Neural progenitor cell (in vitro differentiated cells): ENCODE results near the gene CCDC174. TPM values are rescaled to one million over a fixed set of nuclear protein-coding genes. Genes with fewer than 3 reads are reported as not detected.
A peak's percentile ranks its signal among the peaks of the same experiment; 100 is the strongest.

ENCODE experiments used
- DNase-seq: peaks from one replicate; pipeline ENCODE4 v3.0.0-alpha.2; 2016; ENCODE audit warnings: low spot score
- H2AFZ ChIP-seq: fragments of 200-600 bp; sonication (generic); replicated peaks from 2 replicates; pipeline ENCODE4 v1.6.1; 2016; ENCODE audit warnings: antibody characterized with exemption
- H3F3A ChIP-seq: fragments of 200-600 bp; sonication (generic); 2 replicates; pipeline ENCODE4 v1.6.1; 2016; ENCODE audit warnings: antibody characterized with exemption, low read depth
- H3K27ac ChIP-seq: fragments of 200-600 bp; sonication (generic); 2 replicates; pipeline ENCODE4 v1.5.1; 2016; ENCODE audit warnings: mild to moderate bottlenecking
- H3K27me3 ChIP-seq: fragments of 200-600 bp; sonication (generic); 2 replicates; pipeline ENCODE4 v1.6.1; 2016; ENCODE audit warnings: mild to moderate bottlenecking, moderate library complexity
- H3K36me3 ChIP-seq: fragments of 200-600 bp; sonication (generic); 2 replicates; pipeline ENCODE4 v1.5.1; 2016
- H3K4me1 ChIP-seq: fragments of 200-600 bp; sonication (generic); 2 replicates; pipeline ENCODE4 v1.6.1; 2016; ENCODE audit warnings: mixed run types
- H3K4me2 ChIP-seq: fragments of 200-600 bp; sonication (generic); 2 replicates; pipeline ENCODE4 v1.6.1; 2016
- H3K4me3 ChIP-seq: fragments of 200-600 bp; sonication (generic); 2 replicates; pipeline ENCODE4 v1.5.1; 2016
- H3K79me2 ChIP-seq: fragments of 200-600 bp; sonication (generic); 2 replicates; pipeline ENCODE4 v1.6.1; 2016; ENCODE audit warnings: low read depth
- H3K9ac ChIP-seq: fragments of 200-600 bp; sonication (generic); 2 replicates; pipeline ENCODE4 v1.6.1; 2016
- H3K9me3 ChIP-seq: fragments of 200-600 bp; sonication (generic); 2 replicates; pipeline ENCODE4 v1.5.1; 2016; ENCODE audit warnings: low read depth
- H4K20me1 ChIP-seq: fragments of 200-600 bp; sonication (generic); 2 replicates; pipeline ENCODE4 v1.6.1; 2016; ENCODE audit warnings: low read depth
- H3K27ac Mint-ChIP-seq: 3 replicates; pipeline ENCODE4 v1.8.0; 2021; ENCODE audit warnings: mixed read lengths
- H3K27me3 Mint-ChIP-seq: 2 replicates; pipeline ENCODE4 v1.8.0; 2022; ENCODE audit warnings: low read depth, mild to moderate bottlenecking, inconsistent platforms, moderate library complexity, mixed read lengths; ENCODE audit not compliant: insufficient read depth
- H3K36me3 Mint-ChIP-seq: 3 replicates; pipeline ENCODE4 v1.8.0; 2021; ENCODE audit warnings: mixed read lengths
- H3K4me1 Mint-ChIP-seq: 3 replicates; pipeline ENCODE4 v1.8.0; 2021; ENCODE audit warnings: mixed read lengths
- H3K4me3 Mint-ChIP-seq: 3 replicates; pipeline ENCODE4 v1.8.0; 2021; ENCODE audit warnings: mild to moderate bottlenecking, moderate library complexity, mixed read lengths
- H3K9me3 Mint-ChIP-seq: 3 replicates; pipeline ENCODE4 v1.8.0; 2020; ENCODE audit warnings: mixed read lengths
- EZH2 ChIP-seq: fragments of 200-600 bp; sonication (generic); IDR thresholded peaks from 2 replicates; pipeline ENCODE4 v1.6.1; 2017; ENCODE audit warnings: antibody characterized with exemption, mild to moderate bottlenecking, moderate library complexity
- EZH2phosphoT487 ChIP-seq: fragments of 200-600 bp; sonication (generic); IDR thresholded peaks from 2 replicates; pipeline ENCODE4 v1.6.1; 2017; ENCODE audit warnings: antibody characterized with exemption
- total RNA-seq: library from RNA; depleted of rRNA; stranded (reverse); fragments of >200 nt; gene quantifications from 2 replicates; pipeline ENCODE4 v1.2.3, GENCODE V29; 2015; ENCODE audit warnings: low replicate concordance
- TF ChIP-seq, protein P1 (sequence below): fragments of 200-600 bp; sonication (generic); IDR thresholded peaks from 2 replicates; pipeline ENCODE4 v1.5.1; 2017; ENCODE audit warnings: antibody characterized with exemption, mild to moderate bottlenecking

The CCDC174 gene
- total RNA-seq, 1 donor from 2014 or later = 13.0 TPM

DNA sequence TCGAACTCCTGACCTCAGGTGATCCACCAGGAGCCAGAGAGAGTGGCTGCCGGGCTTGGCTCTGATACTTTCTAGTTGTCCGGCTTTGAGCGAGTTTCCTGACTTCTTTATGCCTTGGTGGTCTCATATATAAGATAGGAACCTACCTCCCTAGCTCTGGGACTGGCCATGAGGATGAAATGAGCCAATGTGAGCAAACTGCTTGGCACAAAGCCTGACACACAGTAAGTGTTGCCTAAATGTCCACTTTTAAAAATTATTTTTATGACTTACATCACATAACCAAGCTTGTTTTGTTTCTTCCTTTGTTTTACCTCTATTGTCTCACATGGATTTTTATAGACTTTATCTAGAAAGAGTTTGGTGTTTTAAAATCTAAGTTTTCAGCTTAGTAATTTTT, 42.1 kb upstream of the CCDC174 start:
- H3K27me3 ChIP-seq = peaks cover 25% of the 10 kb centered on the region
- no peak overlapping the region for H2AFZ ChIP-seq
- DNase-seq = no peak
- no peaks in the 10 kb centered on the region for H3K9me3 ChIP-seq
- H3K79me2 ChIP-seq = no peaks in the 10 kb centered on the region
- peaks cover 21% of the 10 kb centered on the region for H3K4me1 Mint-ChIP-seq
- no peak overlapping the region for H3K9ac ChIP-seq
- H3K27ac ChIP-seq = no peak overlapping the region
- H3K4me3 Mint-ChIP-seq = no peak overlapping the region
- TF ChIP-seq, protein P1, sequence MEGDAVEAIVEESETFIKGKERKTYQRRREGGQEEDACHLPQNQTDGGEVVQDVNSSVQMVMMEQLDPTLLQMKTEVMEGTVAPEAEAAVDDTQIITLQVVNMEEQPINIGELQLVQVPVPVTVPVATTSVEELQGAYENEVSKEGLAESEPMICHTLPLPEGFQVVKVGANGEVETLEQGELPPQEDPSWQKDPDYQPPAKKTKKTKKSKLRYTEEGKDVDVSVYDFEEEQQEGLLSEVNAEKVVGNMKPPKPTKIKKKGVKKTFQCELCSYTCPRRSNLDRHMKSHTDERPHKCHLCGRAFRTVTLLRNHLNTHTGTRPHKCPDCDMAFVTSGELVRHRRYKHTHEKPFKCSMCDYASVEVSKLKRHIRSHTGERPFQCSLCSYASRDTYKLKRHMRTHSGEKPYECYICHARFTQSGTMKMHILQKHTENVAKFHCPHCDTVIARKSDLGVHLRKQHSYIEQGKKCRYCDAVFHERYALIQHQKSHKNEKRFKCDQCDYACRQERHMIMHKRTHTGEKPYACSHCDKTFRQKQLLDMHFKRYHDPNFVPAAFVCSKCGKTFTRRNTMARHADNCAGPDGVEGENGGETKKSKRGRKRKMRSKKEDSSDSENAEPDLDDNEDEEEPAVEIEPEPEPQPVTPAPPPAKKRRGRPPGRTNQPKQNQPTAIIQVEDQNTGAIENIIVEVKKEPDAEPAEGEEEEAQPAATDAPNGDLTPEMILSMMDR = no peak
- TF ChIP-seq EZH2 = no peak
- TF ChIP-seq EZH2phosphoT487 = no peak
- no peak overlapping the region for H3K27ac Mint-ChIP-seq
- no peak overlapping the region for H3K4me2 ChIP-seq
- peaks cover 8% of the 10 kb centered on the region for H3K27me3 Mint-ChIP-seq
- no peaks in the 10 kb centered on the region for H3K9me3 Mint-ChIP-seq
- H4K20me1 ChIP-seq = no peaks in the 10 kb centered on the region
- H3K36me3 ChIP-seq = no peaks in the 10 kb centered on the region
- H3K4me3 ChIP-seq = no peak overlapping the region
- H3K36me3 Mint-ChIP-seq = no peaks in the 10 kb centered on the region
- no peaks in the 10 kb centered on the region for H3K4me1 ChIP-seq
- H3F3A ChIP-seq = no peaks in the 10 kb centered on the region

- Histone ChIP-seq H4K20me1 (no peaks in the 10 kb centered on the region), H3K4me3 (no peak overlapping the region), H3K79me2 (no peaks in the 10 kb centered on the region), H3K27me3 (peaks cover 20% of the 10 kb centered on the region), H3K9me3 (no peaks in the 10 kb centered on the region), H3K36me3 (no peaks in the 10 kb centered on the region), H3K4me2 (no peak overlapping the region), H3K27ac (no peak overlapping the region), H3F3A (no peaks in the 10 kb centered on the region), H3K4me1 (no peaks in the 10 kb centered on the region), H3K9ac (no peak overlapping the region), H2AFZ (no peak overlapping the region)
- no peak for DNase-seq
- TF ChIP-seq, protein P1 = no peak
- TF ChIP-seq EZH2 (no peak), EZH2phosphoT487 (no peak)
- H3K36me3 Mint-ChIP-seq = no peaks in the 10 kb centered on the region
- peaks cover 5% of the 10 kb centered on the region for H3K27me3 Mint-ChIP-seq
- peak overlapping the region; percentile 81 for H3K27ac Mint-ChIP-seq
- H3K4me3 Mint-ChIP-seq = no peak overlapping the region
- peaks cover 17% of the 10 kb centered on the region for H3K4me1 Mint-ChIP-seq
- H3K9me3 Mint-ChIP-seq = no peaks in the 10 kb centered on the region
Measured at GRCh38 chr3:14609941-14610340, 41.6 kb upstream of the CCDC174 start.

DNA sequence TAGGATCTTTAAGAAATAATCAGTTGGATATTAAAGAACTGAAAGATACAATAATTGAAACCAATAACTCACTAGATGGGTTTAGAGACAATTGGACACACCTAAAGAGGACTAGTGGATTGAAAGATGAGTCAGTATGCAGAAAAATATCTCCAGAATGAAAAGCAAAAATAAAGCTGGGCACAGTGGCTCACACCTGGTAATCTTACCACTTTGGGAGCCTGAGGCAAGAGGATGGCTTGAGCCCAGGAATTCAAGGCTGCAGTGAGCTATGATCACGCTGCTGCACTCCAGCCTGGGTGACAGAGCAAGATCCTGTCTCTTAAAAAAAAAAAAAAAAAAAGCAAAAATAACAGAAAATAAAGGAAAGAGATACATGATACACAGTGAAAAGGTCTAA, 37.4 kb upstream of the CCDC174 start:
- DNase-seq = no peak
- Mint-ChIP-seq H3K27me3 (no peaks in the 10 kb centered on the region), H3K4me3 (no peak overlapping the region), H3K36me3 (no peaks in the 10 kb centered on the region), H3K27ac (no peak overlapping the region), H3K9me3 (no peaks in the 10 kb centered on the region), H3K4me1 (peaks cover 40% of the 10 kb centered on the region)
- H3K4me3 ChIP-seq = no peak overlapping the region
- H4K20me1 ChIP-seq = no peaks in the 10 kb centered on the region
- peaks cover 11% of the 10 kb centered on the region for H3K27me3 ChIP-seq
- H3K36me3 ChIP-seq = no peaks in the 10 kb centered on the region
- no peak overlapping the region for H2AFZ ChIP-seq
- no peak overlapping the region for H3K9ac ChIP-seq
- H3F3A ChIP-seq = peaks cover 8% of the 10 kb centered on the region
- H3K27ac ChIP-seq = no peak overlapping the region
- H3K4me2 ChIP-seq = no peak overlapping the region
- TF ChIP-seq, protein P1 = no peak
- TF ChIP-seq EZH2 (no peak), EZH2phosphoT487 (no peak)
- no peaks in the 10 kb centered on the region for H3K9me3 ChIP-seq
- no peaks in the 10 kb centered on the region for H3K79me2 ChIP-seq
- peaks cover 11% of the 10 kb centered on the region for H3K4me1 ChIP-seq

GRCh38 chr3:14614862-14615261, 36.7 kb upstream of the CCDC174 start:
- H3K27ac ChIP-seq = no peak overlapping the region
- no peak overlapping the region for H3K4me2 ChIP-seq
- Mint-ChIP-seq H3K4me3 (no peak overlapping the region), H3K36me3 (no peaks in the 10 kb centered on the region), H3K27me3 (peaks cover under 1% of the 10 kb centered on the region), H3K9me3 (no peaks in the 10 kb centered on the region), H3K27ac (no peak overlapping the region), H3K4me1 (peaks cover 47% of the 10 kb centered on the region)
- no peak overlapping the region for H3K4me3 ChIP-seq
- peaks cover 15% of the 10 kb centered on the region for H3K4me1 ChIP-seq
- no peaks in the 10 kb centered on the region for H4K20me1 ChIP-seq
- no peak for TF ChIP-seq EZH2phosphoT487
- TF ChIP-seq, protein P1 = no peak
- TF ChIP-seq EZH2 = no peak
- peaks cover 11% of the 10 kb centered on the region for H3K27me3 ChIP-seq
- H3K36me3 ChIP-seq = no peaks in the 10 kb centered on the region
- peaks cover 8% of the 10 kb centered on the region for H3F3A ChIP-seq
- H3K79me2 ChIP-seq = no peaks in the 10 kb centered on the region
- no peak overlapping the region for H2AFZ ChIP-seq
- DNase-seq = no peak
- no peaks in the 10 kb centered on the region for H3K9me3 ChIP-seq
- no peak overlapping the region for H3K9ac ChIP-seq
